ENCODE data around the gene SMARCC2. TPM values are rescaled to one million over a fixed set of nuclear protein-coding genes. Genes with fewer than 3 reads are reported as not detected.
A peak's percentile ranks its signal among the peaks of the same experiment; 100 is the strongest.

SMARCC2 gene
- total RNA-seq, 1 donor from 2014 or later = 117 TPM

GRCh38 chr12:56190695-56191155, 1.4 kb upstream of the SMARCC2 start:
- intact Hi-C loops (cut with DNase I) = loop anchor here (5.0 to 10.0 kb wide), 2 partner anchors 37 to 274 kb away; partner anchors contain the start of gene SPRYD4
- H3K27ac ChIP-seq = peak overlapping the region; percentile 93
- TF ChIP-seq CTCF (IDR thresholded peaks at IDR 0.05) = no peak
- DNase-seq (no peak), ATAC-seq (no peak)
- H3K36me3 ChIP-seq = peaks cover 12% of the 10 kb centered on the region
- H3K4me3 ChIP-seq = peak overlapping the region; percentile 82
- H3K27me3 ChIP-seq = no peaks in the 10 kb centered on the region
- no peaks in the 10 kb centered on the region for H3K9me3 ChIP-seq
- H3K4me1 ChIP-seq = peaks cover 25% of the 10 kb centered on the region

GRCh38 chr12:56189918-56190694, 823 bp upstream of the SMARCC2 start:
- Histone ChIP-seq H3K27me3 (no peaks in the 10 kb centered on the region), H3K9me3 (no peaks in the 10 kb centered on the region), H3K4me1 (peaks cover 25% of the 10 kb centered on the region), H3K36me3 (peaks cover 19% of the 10 kb centered on the region), H3K27ac (peak overlapping the region; percentile 93), H3K4me3 (peak overlapping the region; percentile 82)
- TF ChIP-seq CTCF (IDR thresholded peaks at IDR 0.05) = no peak
- intact Hi-C loops (cut with DNase I) = loop anchor here (5.0 to 10.0 kb wide), 2 partner anchors 37 to 275 kb away; partner anchors contain the start of gene SPRYD4
- DNase-seq (peak; percentile 92), ATAC-seq (peak; percentile 67)

GRCh38 chr12:56188778-56189098, 545 bp downstream of the SMARCC2 start:
- H3K27ac ChIP-seq = peak overlapping the region; percentile 77
- no peak for TF ChIP-seq CTCF (IDR thresholded peaks at IDR 0.05)
- H3K36me3 ChIP-seq = peaks cover 32% of the 10 kb centered on the region
- H3K4me3 ChIP-seq = peak overlapping the region; percentile 82
- peaks cover 25% of the 10 kb centered on the region for H3K4me1 ChIP-seq
- H3K9me3 ChIP-seq = no peaks in the 10 kb centered on the region
- DNase-seq (no peak), ATAC-seq (peak; percentile 2)
- intact Hi-C loops (cut with DNase I) = no loop called here
- no peaks in the 10 kb centered on the region for H3K27me3 ChIP-seq

- intact Hi-C loops (cut with DNase I) = no loop called here
- DNase-seq = no peak
- Histone ChIP-seq H3K4me1 (peaks cover 25% of the 10 kb centered on the region), H3K27me3 (no peaks in the 10 kb centered on the region), H3K36me3 (peaks cover 36% of the 10 kb centered on the region), H3K4me3 (peak overlapping the region; percentile 82), H3K9me3 (no peaks in the 10 kb centered on the region), H3K27ac (peak overlapping the region; percentile 77)
- TF ChIP-seq CTCF (IDR thresholded peaks at IDR 0.05) = no peak
- no peak for ATAC-seq
These were observed 1.0 kb downstream of the SMARCC2 start for GRCh38 chr12:56188131-56188777.

- Histone ChIP-seq H3K4me3 (no peak overlapping the region), H3K27ac (no peak overlapping the region), H3K9me3 (no peaks in the 10 kb centered on the region), H3K4me1 (peaks cover 25% of the 10 kb centered on the region), H3K36me3 (peaks cover 49% of the 10 kb centered on the region), H3K27me3 (no peaks in the 10 kb centered on the region)
- intact Hi-C loops (cut with DNase I) = no loop called here
- no peak for DNase-seq
- ATAC-seq = no peak
- TF ChIP-seq CTCF (IDR thresholded peaks at IDR 0.05) = no peak
These were observed 2.3 kb downstream of the SMARCC2 start for GRCh38 chr12:56186957-56187356.

Data from upper lobe of right lung (tissue), 1 donor.